Stomach (tissue), 4 donors: ENCODE measurements around the gene CORO2B.

Experiments used
- CTCF ChIP-seq, 7 experiments: fragments of 450-650 bp in 4 of 7; fragments of 200-600 bp in 3 of 7; sonication (generic) in 3 of 7; IDR thresholded peaks; one replicate each; pipeline ENCODE4 v1.5.1; 2016 to 2019; ENCODE audit warnings: antibody characterized with exemption in 7 of 7, control low read depth in 2 of 7, mild to moderate bottlenecking in 1 of 7
- POLR2AphosphoS5 ChIP-seq, 3 donors: sonication (generic); formaldehyde crosslinking; IDR thresholded peaks; one replicate each; pipeline ENCODE4 v1.6.1; 2016; ENCODE audit warnings: antibody characterized with exemption in 3 of 3

DNA sequence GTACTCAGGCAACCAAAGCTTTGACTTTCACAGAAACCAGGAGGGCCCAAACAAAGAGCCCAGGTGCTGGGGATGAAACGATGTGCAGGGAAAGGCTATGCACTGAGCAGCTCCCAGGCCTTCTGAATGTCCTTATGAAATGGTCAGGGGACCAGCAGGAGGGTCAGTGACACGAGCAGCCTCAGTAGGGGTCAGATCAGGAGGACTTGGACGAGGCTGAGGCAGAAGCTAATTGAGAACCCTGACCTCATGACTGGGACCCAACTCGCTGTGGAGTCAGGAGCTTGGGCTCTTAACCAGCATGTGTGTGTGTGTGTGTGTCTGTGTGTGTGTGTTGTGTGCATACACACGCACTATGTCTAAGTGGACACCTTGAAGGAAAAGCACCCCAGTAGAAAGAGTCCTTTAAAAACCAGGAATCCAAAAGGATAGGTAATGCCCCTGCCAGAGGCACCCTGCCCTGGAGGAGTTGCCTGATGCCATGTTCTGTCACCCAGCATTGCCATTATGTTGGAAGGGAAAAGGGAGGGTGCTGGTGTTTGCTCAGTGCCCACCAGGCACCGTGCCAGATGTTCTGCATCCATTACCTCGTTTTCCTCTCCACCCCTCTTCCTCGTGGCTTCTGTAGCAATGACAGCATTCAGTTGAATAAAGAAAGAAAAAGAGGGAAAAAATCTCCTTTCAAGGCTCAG, 50.9 kb downstream of the CORO2B start:
- no peak for TF ChIP-seq CTCF (IDR thresholded peaks at IDR 0.05)
- TF ChIP-seq POLR2AphosphoS5 (IDR thresholded peaks at IDR 0.05) = no peak
